GM21786 (cell line): ENCODE measurements around the gene BORCS6.

ENCODE experiments used
- ATAC-seq: cut with Tn5 transposase; IDR thresholded peaks from one replicate; pipeline ENCODE4 v1.9.1; 2021; ENCODE audit not compliant: unreplicated experiment

BORCS6 gene

GRCh38 chr17:8143581-8144400, 46.2 kb downstream of the BORCS6 start:
- ATAC-seq, result no peak

GRCh38 chr17:8142887-8143580, 46.9 kb downstream of the BORCS6 start:
- ATAC-seq, result no peak

- ATAC-seq, result no peak
Measured at GRCh38 chr17:8142158-8142886, 47.7 kb downstream of the BORCS6 start.

GRCh38 chr17:8141741-8142140, 48.2 kb downstream of the BORCS6 start:
- no peak for ATAC-seq

DNA sequence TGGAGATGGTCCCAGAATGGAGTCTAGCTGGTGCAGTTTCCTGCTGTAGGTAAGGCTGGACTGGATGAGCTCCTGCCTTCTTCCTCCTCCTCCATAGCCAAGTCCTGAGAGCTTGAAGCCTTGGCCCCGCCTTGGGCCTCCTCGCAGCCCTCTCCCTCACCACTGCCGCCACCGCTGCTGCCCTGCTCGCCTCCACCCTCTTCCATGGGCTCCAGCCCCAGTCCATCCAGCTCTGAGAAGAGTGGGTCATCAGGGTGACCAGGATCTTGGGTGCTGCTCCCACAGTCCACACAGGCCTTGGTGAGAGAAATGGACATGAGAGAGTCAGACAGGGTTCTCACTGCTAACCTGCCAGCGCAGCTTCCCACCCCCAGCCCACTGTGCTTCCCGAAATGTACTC, 48.9 kb downstream of the BORCS6 start:
- no peak for ATAC-seq

GRCh38 chr17:8140065-8141029, 49.6 kb downstream of the BORCS6 start:
- ATAC-seq, result no peak

DNA sequence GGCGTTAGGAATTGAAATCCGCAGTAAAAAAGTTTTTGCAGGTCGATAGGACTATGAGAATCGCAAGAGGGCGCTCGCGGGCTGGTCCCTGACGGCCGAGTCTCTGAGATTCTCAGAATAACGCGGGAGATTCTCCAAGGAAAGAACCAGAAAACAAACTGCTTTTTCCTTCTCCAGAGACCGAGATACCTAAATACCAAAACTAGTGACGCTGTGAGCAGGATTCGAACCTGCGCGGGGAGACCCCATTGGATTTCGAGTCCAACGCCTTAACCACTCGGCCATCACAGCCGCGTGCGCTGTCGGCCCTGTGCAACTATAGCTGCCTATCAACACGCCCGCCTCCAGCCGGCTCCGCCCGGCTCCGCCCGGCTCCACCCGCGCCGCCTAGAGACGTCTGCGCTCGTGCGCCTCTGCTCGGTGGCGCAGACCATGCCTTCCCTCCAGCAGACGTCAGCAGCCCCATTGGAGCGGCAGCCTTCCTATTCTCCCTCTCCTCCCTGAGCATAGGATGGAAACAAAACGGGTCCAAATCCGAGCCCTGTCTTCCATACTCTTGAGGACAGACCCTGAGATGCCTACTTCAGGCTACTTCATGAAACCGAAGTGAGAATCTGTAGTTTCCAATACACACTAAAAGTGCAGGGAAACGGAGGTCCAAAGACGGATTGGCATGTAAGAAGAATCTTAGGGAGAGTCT, 51.2 kb downstream of the BORCS6 start:
- ATAC-seq, result peak; percentile 86

DNA sequence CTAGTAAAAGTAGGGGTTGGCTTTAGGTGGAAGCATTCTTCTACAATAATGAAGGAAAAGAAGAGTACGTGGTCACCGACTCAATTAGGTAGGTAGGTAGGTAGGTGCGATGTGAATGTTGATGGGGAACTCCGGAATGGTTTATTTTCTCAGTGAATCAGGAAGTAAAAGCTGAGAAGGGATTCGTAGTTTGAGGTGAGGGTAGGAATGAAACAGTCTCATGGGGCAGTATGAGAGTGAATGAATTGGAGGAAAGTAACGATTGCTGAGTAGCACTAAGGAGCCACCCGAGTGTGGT, 51.7 kb downstream of the BORCS6 start:
- no peak for ATAC-seq
